Stimulated activated CD8-positive, alpha-beta memory T cell treated with anti-CD3 and anti-CD28 coated beads, Interleukin-7, amount 100 ng/mL, for 1 hour (primary cell): ENCODE measurements around the gene OR6Q1.
"Not testable (repeated sequence)": the region's sequence is repeated elsewhere in the genome, so short reads cannot be mapped to it uniquely, and the experiment has no call there.

ENCODE experiments used
- DNase-seq, 2 donors: peaks; one replicate each; pipeline ENCODE4 v3.0.0-alpha.2; 2020; ENCODE audit warnings: low read depth in 2 of 2

Gene OR6Q1

GRCh38 chr11:58030653-58031052 is at the start of gene OR6Q1:
Gene OR6Q1 (plus strand): TSS chr11:58030953. CDS start chr11:58030953, 0 bp downstream.
- no peak for DNase-seq

GRCh38 chr11:57981536-57981935 is 49.2 kb upstream of the OR6Q1 start:
- DNase-seq, result no peak

- DNase-seq, result no peak
Observed at GRCh38 chr11:57982776-57983175, 48.0 kb upstream of the OR6Q1 start.

GRCh38 chr11:57983191-57983590 is 47.6 kb upstream of the OR6Q1 start:
- no peak for DNase-seq

- DNase-seq, result not testable (repeated sequence)
Observed at GRCh38 chr11:57999523-57999922, 31.2 kb upstream of the OR6Q1 start.

- DNase-seq, result not testable (repeated sequence)
Observed at GRCh38 chr11:58000021-58000420, 30.7 kb upstream of the OR6Q1 start.

GRCh38 chr11:58000699-58001098 is 30.1 kb upstream of the OR6Q1 start:
- no peak for DNase-seq

GRCh38 chr11:58003036-58003435 is 27.7 kb upstream of the OR6Q1 start:
- no peak for DNase-seq

- no peak for DNase-seq
Observed at GRCh38 chr11:58003591-58003990, 27.2 kb upstream of the OR6Q1 start.

- DNase-seq, result no peak
Observed at GRCh38 chr11:58004664-58005063, 26.1 kb upstream of the OR6Q1 start.

GRCh38 chr11:58006940-58007339 is 23.8 kb upstream of the OR6Q1 start:
- DNase-seq, result no peak

- no peak for DNase-seq
Observed at GRCh38 chr11:58011771-58012170, 19.0 kb upstream of the OR6Q1 start.

GRCh38 chr11:58023435-58023931 is 7.3 kb upstream of the OR6Q1 start, which contains the start of gene OR9Q1:
Gene OR9Q1 (plus strand): TSS chr11:58023881. CDS start chr11:58179445, 155,564 bp downstream.
- DNase-seq, result no peak

GRCh38 chr11:58024601-58025091 is 6.1 kb upstream of the OR6Q1 start:
- DNase-seq, result no peak

- DNase-seq, result no peak
Observed at GRCh38 chr11:58027341-58027740, 3.4 kb upstream of the OR6Q1 start.

GRCh38 chr11:58028687-58029411 is 1.9 kb upstream of the OR6Q1 start:
- DNase-seq, result no peak

- DNase-seq, result no peak
Observed at GRCh38 chr11:58034471-58034870, 3.7 kb downstream of the OR6Q1 start.

- no peak for DNase-seq
Observed at GRCh38 chr11:58039589-58039988, 8.8 kb downstream of the OR6Q1 start.

GRCh38 chr11:58043379-58043778 is 12.6 kb downstream of the OR6Q1 start:
- no peak for DNase-seq

GRCh38 chr11:58046231-58046630 is 15.5 kb downstream of the OR6Q1 start:
- no peak for DNase-seq

GRCh38 chr11:58047818-58048217 is 17.1 kb downstream of the OR6Q1 start:
- DNase-seq, result no peak

- DNase-seq, result no peak
Observed at GRCh38 chr11:58055806-58056401, 25.2 kb downstream of the OR6Q1 start.

- DNase-seq, result no peak
Observed at GRCh38 chr11:58057481-58057880, 26.7 kb downstream of the OR6Q1 start.
